Liver (tissue), 9 donors: ENCODE results near the gene BCL2. TPM values are rescaled to one million over a fixed set of nuclear protein-coding genes. Genes with fewer than 3 reads are reported as not detected.

Source experiments
- DNase-seq: peaks from one replicate; pipeline ENCODE4 v3.0.0-alpha.2; 2017; ENCODE audit warnings: low spot score
- H3K27ac ChIP-seq, 2 donors: one replicate each; pipeline ENCODE4 v1.7.0; 2013; ENCODE audit warnings: inconsistent platforms in 2 of 2, low read length in 2 of 2, control low read depth in 1 of 2, low read depth in 1 of 2, mild to moderate bottlenecking in 1 of 2
- H3K27me3 ChIP-seq, 4 donors: one replicate each; pipeline versions ENCODE4 v1.6.1 to v1.7.0; 2013; ENCODE audit warnings: low read length in 3 of 4, inconsistent platforms in 1 of 4, mild to moderate bottlenecking in 1 of 4, moderate library complexity in 1 of 4; ENCODE audit not compliant: control insufficient read depth in 4 of 4, insufficient read depth in 4 of 4
- H3K36me3 ChIP-seq, 4 donors: one replicate each; pipeline versions ENCODE4 v1.6.1 to v1.7.0; 2013; ENCODE audit warnings: low read length in 3 of 4, mild to moderate bottlenecking in 3 of 4, low read depth in 1 of 4, moderate library complexity in 1 of 4; ENCODE audit not compliant: control insufficient read depth in 4 of 4, insufficient read depth in 3 of 4
- H3K4me1 ChIP-seq, 4 donors: one replicate each; pipeline versions ENCODE4 v1.6.1 to v1.7.0; 2013; ENCODE audit warnings: low read length in 3 of 4, mild to moderate bottlenecking in 3 of 4, moderate library complexity in 1 of 4; ENCODE audit not compliant: control insufficient read depth in 4 of 4, insufficient read depth in 4 of 4
- H3K4me3 ChIP-seq, 3 donors: one replicate each; pipeline versions ENCODE4 v1.6.1 to v1.7.0; 2013; ENCODE audit warnings: low read length in 3 of 3, control low read depth in 1 of 3, low read depth in 1 of 3, mild to moderate bottlenecking in 1 of 3
- H3K9ac ChIP-seq, 2 donors: one replicate each; pipeline ENCODE4 v1.7.0; 2013; ENCODE audit warnings: low read length in 2 of 2, mild to moderate bottlenecking in 2 of 2, moderate library complexity in 2 of 2, control low read depth in 1 of 2, low read depth in 1 of 2
- H3K9me3 ChIP-seq, 4 donors: one replicate each; pipeline versions ENCODE4 v1.6.1 to v1.7.0; 2013; ENCODE audit warnings: low read length in 3 of 4; ENCODE audit not compliant: control insufficient read depth in 4 of 4
- EGR1 ChIP-seq, 2 donors: IDR thresholded peaks; 2 replicates each; pipeline ENCODE4 v1.6.1; 2016 to 2018; ENCODE audit warnings: antibody characterized with exemption in 2 of 2, low read depth in 2 of 2
- FOXA1 ChIP-seq: IDR thresholded peaks from 2 replicates; pipeline ENCODE4 v1.6.1; 2016; ENCODE audit warnings: antibody characterized with exemption
- FOXA2 ChIP-seq: IDR thresholded peaks from 2 replicates; pipeline ENCODE4 v1.6.1; 2016; ENCODE audit warnings: antibody characterized with exemption
- GABPA ChIP-seq, 2 donors: IDR thresholded peaks in 1 of 2; conservative IDR thresholded peaks in 1 of 2; 2 replicates each; pipeline ENCODE4 v1.6.1; 2016; ENCODE audit warnings: antibody characterized with exemption in 2 of 2, mild to moderate bottlenecking in 1 of 2, moderate library complexity in 1 of 2
- HNF4A ChIP-seq, 2 donors: conservative IDR thresholded peaks; 2 replicates each; pipeline ENCODE4 v1.6.1; 2016; ENCODE audit warnings: antibody characterized with exemption in 2 of 2, mild to moderate bottlenecking in 2 of 2
- HNF4G ChIP-seq: IDR thresholded peaks from 2 replicates; pipeline ENCODE4 v1.6.1; 2016; ENCODE audit warnings: antibody characterized with exemption
- JUND ChIP-seq, 2 donors: IDR thresholded peaks; 2 replicates each; pipeline ENCODE4 v1.6.1; 2016; ENCODE audit warnings: antibody characterized with exemption in 2 of 2
- NR2F2 ChIP-seq: IDR thresholded peaks from 2 replicates; pipeline ENCODE4 v1.6.1; 2016; ENCODE audit warnings: antibody characterized with exemption
- RXRA ChIP-seq, 2 donors: IDR thresholded peaks; 2 replicates each; pipeline ENCODE4 v1.6.1; 2017 to 2018; ENCODE audit warnings: antibody characterized with exemption in 2 of 2, mild to moderate bottlenecking in 1 of 2
- SP1 ChIP-seq: IDR thresholded peaks from 2 replicates; pipeline ENCODE4 v1.6.1; 2018; ENCODE audit warnings: antibody characterized with exemption, mild to moderate bottlenecking
- TAF1 ChIP-seq: conservative IDR thresholded peaks from 2 replicates; pipeline ENCODE4 v1.6.1; 2016; ENCODE audit warnings: antibody characterized with exemption, mild to moderate bottlenecking
- YY1 ChIP-seq: IDR thresholded peaks from 2 replicates; pipeline ENCODE4 v1.6.1; 2016; ENCODE audit warnings: antibody characterized with exemption, mild to moderate bottlenecking
- WGBS: extraction: QIAGEN DNeasy Blood & Tissue Kit; methylation state at CpG from one replicate; pipeline ENCODE4 v1.1.7; 2013; 5-methylcytosine and 5-hydroxymethylcytosine counted together
- polyA plus RNA-seq, 2 donors: library from polyadenylated mRNA; stranded (reverse) in 1 of 2; unstranded in 1 of 2; fragments of 200-250 nt in 1 of 2; fragments of >200 nt in 1 of 2; fragmentation: Nextera tagmentation in 1 of 2; extraction: Ambion mirVana in 1 of 2; gene quantifications; one replicate each; pipeline versions ENCODE4 v1.2.1 to v1.2.3, GENCODE V29; 2013 to 2015
- total RNA-seq, 2 donors: library from RNA; depleted of rRNA; stranded (reverse); fragments of >200 nt; gene quantifications; one replicate each; pipeline ENCODE4 v1.2.3, GENCODE V29; 2014
- TF ChIP-seq, protein P1 (sequence below): fragments of 150-350 bp; IDR thresholded peaks from 2 replicates; pipeline ENCODE4 v1.5.1; 2017; ENCODE audit warnings: improper control_type of control experiment, low read depth, low read length; ENCODE audit not compliant: missing input control
- TF ChIP-seq, protein P2 (sequence below): IDR thresholded peaks from 2 replicates; pipeline ENCODE4 v1.6.1; 2016; ENCODE audit warnings: antibody characterized with exemption
- TF ChIP-seq, protein P3 (sequence below): IDR thresholded peaks from 2 replicates; pipeline ENCODE4 v1.6.1; 2016; ENCODE audit warnings: antibody characterized with exemption
- TF ChIP-seq, protein P4 (sequence below): IDR thresholded peaks from 2 replicates; pipeline ENCODE4 v1.6.1; 2016; ENCODE audit warnings: antibody characterized with exemption, mild to moderate bottlenecking
- TF ChIP-seq, protein P5 (sequence below): IDR thresholded peaks from 2 replicates; pipeline ENCODE4 v1.6.1; 2016; ENCODE audit warnings: antibody characterized with exemption
- donor health status: healthy.
- donor health status: healthy.
- donor health status: healthy.
- donor health status: healthy.
- donor health status: healthy.

The BCL2 gene
- total and polyA plus RNA-seq, 4 donors, result 0.40 to 3.9 (median 1.4) TPM

DNA sequence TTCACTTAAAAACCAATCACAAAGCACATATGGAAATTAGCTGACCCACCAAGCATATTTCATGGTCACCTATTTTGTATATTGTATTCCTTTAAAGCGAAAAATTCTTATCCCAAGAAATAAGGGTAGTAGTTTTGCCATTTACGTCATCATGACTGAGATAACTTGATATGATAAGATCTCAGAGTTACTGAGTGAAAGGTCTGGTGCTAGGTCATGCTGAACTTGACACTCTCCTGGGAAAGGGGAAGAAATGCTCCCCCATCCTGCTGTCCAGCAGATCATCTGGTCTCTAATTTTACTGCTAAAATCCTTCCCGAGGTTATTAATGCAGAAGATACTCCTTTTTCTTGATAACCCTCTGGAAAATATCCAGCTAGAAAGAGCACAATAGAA, 78.3 kb downstream of the BCL2 start:
- Histone ChIP-seq H3K4me3 (no peak overlapping the region), H3K9me3 (no peaks in the 10 kb centered on the region), H3K27ac (no peak overlapping the region), H3K27me3 (no peaks in the 10 kb centered on the region), H3K4me1 (peaks cover 1 to 18% (median 8%) of the 10 kb centered on the region in 4 donors), H3K9ac (no peak overlapping the region), H3K36me3 (no peaks in the 10 kb centered on the region)
- DNase-seq, result no peak
- WGBS, result 51% methylated on average over 3 of the region's 3 CpGs
- no peak for TF ChIP-seq RXRA (IDR thresholded peaks at IDR 0.05)
- TF ChIP-seq YY1, result no peak
- TF ChIP-seq, protein P1, sequence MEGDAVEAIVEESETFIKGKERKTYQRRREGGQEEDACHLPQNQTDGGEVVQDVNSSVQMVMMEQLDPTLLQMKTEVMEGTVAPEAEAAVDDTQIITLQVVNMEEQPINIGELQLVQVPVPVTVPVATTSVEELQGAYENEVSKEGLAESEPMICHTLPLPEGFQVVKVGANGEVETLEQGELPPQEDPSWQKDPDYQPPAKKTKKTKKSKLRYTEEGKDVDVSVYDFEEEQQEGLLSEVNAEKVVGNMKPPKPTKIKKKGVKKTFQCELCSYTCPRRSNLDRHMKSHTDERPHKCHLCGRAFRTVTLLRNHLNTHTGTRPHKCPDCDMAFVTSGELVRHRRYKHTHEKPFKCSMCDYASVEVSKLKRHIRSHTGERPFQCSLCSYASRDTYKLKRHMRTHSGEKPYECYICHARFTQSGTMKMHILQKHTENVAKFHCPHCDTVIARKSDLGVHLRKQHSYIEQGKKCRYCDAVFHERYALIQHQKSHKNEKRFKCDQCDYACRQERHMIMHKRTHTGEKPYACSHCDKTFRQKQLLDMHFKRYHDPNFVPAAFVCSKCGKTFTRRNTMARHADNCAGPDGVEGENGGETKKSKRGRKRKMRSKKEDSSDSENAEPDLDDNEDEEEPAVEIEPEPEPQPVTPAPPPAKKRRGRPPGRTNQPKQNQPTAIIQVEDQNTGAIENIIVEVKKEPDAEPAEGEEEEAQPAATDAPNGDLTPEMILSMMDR, result no peak
- no peak for TF ChIP-seq JUND (IDR thresholded peaks at IDR 0.05)
- TF ChIP-seq EGR1 (IDR thresholded peaks at IDR 0.05; ENCODE audit: low read depth in 2 of 2), result no peak
- TF ChIP-seq SP1, result no peak
- TF ChIP-seq, protein P2, sequence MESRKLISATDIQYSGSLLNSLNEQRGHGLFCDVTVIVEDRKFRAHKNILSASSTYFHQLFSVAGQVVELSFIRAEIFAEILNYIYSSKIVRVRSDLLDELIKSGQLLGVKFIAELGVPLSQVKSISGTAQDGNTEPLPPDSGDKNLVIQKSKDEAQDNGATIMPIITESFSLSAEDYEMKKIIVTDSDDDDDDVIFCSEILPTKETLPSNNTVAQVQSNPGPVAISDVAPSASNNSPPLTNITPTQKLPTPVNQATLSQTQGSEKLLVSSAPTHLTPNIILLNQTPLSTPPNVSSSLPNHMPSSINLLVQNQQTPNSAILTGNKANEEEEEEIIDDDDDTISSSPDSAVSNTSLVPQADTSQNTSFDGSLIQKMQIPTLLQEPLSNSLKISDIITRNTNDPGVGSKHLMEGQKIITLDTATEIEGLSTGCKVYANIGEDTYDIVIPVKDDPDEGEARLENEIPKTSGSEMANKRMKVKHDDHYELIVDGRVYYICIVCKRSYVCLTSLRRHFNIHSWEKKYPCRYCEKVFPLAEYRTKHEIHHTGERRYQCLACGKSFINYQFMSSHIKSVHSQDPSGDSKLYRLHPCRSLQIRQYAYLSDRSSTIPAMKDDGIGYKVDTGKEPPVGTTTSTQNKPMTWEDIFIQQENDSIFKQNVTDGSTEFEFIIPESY, result no peak
- TF ChIP-seq, protein P3, sequence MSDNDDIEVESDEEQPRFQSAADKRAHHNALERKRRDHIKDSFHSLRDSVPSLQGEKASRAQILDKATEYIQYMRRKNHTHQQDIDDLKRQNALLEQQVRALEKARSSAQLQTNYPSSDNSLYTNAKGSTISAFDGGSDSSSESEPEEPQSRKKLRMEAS, result no peak
- TF ChIP-seq, protein P4, sequence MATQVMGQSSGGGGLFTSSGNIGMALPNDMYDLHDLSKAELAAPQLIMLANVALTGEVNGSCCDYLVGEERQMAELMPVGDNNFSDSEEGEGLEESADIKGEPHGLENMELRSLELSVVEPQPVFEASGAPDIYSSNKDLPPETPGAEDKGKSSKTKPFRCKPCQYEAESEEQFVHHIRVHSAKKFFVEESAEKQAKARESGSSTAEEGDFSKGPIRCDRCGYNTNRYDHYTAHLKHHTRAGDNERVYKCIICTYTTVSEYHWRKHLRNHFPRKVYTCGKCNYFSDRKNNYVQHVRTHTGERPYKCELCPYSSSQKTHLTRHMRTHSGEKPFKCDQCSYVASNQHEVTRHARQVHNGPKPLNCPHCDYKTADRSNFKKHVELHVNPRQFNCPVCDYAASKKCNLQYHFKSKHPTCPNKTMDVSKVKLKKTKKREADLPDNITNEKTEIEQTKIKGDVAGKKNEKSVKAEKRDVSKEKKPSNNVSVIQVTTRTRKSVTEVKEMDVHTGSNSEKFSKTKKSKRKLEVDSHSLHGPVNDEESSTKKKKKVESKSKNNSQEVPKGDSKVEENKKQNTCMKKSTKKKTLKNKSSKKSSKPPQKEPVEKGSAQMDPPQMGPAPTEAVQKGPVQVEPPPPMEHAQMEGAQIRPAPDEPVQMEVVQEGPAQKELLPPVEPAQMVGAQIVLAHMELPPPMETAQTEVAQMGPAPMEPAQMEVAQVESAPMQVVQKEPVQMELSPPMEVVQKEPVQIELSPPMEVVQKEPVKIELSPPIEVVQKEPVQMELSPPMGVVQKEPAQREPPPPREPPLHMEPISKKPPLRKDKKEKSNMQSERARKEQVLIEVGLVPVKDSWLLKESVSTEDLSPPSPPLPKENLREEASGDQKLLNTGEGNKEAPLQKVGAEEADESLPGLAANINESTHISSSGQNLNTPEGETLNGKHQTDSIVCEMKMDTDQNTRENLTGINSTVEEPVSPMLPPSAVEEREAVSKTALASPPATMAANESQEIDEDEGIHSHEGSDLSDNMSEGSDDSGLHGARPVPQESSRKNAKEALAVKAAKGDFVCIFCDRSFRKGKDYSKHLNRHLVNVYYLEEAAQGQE, result no peak
- TF ChIP-seq HNF4A (conservative IDR thresholded peaks at IDR 0.05), result no peak
- no peak for TF ChIP-seq GABPA (IDR thresholded peaks at IDR 0.05 in 1 of 2, conservative IDR thresholded peaks at IDR 0.05 in 1 of 2)
- TF ChIP-seq FOXA2, result no peak
- TF ChIP-seq, protein P5, sequence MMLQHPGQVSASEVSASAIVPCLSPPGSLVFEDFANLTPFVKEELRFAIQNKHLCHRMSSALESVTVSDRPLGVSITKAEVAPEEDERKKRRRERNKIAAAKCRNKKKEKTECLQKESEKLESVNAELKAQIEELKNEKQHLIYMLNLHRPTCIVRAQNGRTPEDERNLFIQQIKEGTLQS, result no peak
- no peak for TF ChIP-seq NR2F2
- no peak for TF ChIP-seq TAF1
- no peak for TF ChIP-seq HNF4G
- TF ChIP-seq FOXA1, result no peak
